ENCODE results near the gene SGK2.
A peak's percentile ranks its signal among the peaks of the same experiment; 100 is the strongest.

The SGK2 gene

DNA sequence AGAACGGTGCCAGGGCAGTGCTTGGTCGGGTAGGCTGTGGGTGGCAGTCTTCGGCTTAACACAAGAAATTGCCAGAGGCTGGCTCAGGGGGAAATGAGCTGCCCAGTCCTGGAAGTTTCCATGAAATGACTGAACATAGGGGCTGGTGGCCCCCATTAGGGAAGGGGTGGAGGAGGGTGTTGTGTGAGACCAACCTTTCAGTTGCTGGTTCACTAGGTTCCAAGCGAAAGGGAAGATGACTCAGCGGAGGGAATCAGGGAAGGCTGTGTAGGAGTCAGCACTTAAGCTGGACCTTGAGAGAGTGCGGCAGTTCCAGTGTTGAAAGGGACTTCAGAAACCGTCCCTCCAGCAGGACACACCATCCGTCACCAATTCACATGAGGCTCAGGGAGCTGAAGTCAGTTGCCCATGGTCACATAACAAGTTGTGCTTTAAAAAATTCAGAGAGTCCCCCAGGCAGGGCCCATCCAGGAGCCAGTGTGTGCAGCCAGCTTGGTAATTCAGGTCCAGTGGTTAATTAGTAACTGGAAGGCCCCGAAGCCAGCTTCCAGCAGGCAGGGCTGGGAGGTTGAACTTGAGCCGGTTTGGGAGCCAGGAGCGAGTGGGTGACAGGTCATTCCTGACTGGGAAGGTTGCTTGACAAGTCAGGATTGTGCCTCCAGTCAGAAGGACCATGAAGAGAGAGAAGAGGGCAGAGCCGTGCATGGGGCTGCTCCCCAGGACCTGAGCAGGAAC lies at the start of gene SGK2:
Gene SGK2 (plus strand): TSS at position 616 of the 735 bp plus-strand sequence. CDS start 7,469 bp downstream, outside the sequence.
- peak; percentile 6 for DNase-seq

DNA sequence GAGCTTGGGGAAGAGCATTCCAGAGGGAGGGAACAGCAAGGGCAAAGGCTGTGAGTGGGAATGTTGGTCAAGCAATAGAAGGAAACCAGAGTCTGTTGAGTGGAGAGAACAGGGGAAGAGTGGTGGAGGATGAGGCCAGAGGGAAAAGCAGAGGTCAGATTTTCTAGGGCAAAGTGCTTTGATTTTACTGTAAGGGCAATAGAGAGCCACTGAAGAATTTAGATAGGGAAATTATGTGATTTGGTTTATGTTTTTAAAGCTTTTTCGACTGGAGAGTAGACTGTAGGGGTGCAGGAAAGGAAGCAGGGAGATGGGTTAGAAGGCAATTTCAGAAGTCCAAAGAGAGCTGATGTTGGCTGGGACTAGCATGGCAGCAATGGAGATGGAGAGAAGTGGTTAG lies 46.9 kb upstream of the SGK2 start:
- DNase-seq, result no peak

DNA sequence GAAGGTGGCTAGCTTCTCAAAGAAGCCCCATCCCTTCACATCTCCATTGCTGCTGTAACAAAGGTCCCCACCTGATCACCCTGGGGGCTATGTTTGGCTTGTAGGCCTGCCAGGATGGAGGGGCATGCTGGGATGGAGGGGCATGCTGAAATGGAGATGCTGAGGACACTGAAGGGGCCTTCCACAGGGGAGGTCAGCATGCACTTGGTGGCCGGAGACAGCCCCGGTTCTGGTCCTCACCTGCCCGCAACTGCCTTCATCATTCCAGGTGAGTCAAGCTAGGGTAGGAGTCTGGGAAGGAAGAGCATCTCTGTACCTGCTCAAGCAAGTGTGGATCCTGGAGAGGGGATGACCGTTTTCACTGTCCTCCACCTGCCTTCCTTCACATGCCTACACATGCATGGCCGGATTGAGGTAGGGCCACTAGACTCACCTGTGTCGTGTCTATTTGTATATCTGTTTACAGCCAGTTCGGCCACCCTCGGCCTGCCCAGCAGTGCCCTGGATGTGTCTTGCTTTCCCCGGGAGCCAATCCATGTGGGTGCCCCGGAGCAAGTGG lies 45.4 kb upstream of the SGK2 start:
- no peak for DNase-seq

DNA sequence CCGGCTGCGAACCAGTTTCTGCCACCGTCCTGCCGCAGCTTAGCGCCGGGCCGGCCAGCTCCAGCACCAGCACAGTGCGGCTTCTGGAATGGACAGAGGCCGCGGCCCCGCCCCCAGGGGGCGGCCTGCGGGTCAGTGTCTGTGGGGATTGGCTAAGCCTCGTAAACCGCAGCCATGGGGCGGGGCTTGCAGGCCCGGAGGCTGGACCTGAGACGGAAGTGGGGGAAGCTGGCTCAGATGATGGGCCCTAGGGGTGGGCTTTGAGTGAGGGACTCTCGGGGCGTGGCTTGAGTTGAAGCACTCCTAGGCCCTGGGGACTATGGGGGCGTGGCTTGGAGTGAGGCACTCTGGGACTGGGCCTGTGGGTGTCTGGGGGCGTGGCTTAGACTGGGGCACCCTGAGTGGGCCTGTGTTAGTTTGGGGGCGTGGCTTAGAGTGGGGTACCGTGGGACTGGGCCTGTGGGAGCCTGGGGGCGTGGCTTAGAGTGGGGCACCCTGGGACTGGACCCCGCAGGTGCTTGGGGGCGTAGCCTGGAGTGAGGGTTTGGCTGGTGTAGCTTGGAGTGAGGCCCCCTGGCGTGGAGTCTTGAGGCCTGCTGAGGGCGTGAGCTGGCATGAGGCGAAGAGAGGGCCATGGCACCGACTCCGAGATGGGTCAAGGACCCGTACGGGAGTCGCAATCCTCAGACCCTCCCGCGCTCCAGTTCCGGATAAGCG lies 44.7 kb upstream of the SGK2 start:
- DNase-seq, result peak; percentile 97

DNA sequence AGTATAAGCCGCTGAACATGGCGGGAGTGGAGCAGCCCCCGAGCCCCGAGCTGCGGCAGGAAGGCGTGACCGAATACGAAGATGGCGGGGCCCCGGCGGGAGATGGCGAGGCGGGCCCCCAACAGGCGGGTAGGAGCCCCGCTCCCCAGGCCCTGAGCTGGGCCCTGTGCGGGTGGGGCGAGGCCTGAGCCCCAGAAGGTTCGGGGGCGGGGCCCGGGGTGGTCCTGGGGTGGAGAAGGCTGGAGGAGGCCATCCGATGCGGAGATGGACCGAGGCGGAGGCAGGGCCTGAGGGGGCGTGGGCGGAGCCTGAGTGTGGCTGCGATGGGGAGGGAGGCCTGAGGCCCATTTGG lies 44.2 kb upstream of the SGK2 start:
- DNase-seq, result no peak

DNA sequence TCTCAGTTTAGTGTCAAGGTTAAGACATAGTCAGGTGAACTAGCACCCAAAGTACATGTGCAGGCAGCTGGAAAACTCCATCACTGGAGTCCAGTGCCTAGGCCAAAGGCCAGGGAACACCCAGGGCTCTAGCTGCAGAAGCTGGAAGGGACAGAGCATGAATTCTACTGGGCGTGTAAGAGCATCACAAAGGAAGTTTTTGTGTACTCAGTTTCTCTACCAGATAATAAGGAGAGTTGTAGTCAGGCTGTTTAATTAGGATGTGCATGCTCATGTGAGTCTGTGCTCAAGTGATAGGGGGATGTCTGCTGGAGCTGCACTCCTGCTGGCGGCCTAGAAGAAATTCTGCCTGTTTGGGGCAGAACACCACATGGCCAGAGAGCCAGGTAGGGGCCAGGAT lies 43.2 kb upstream of the SGK2 start:
- DNase-seq, result no peak

DNA sequence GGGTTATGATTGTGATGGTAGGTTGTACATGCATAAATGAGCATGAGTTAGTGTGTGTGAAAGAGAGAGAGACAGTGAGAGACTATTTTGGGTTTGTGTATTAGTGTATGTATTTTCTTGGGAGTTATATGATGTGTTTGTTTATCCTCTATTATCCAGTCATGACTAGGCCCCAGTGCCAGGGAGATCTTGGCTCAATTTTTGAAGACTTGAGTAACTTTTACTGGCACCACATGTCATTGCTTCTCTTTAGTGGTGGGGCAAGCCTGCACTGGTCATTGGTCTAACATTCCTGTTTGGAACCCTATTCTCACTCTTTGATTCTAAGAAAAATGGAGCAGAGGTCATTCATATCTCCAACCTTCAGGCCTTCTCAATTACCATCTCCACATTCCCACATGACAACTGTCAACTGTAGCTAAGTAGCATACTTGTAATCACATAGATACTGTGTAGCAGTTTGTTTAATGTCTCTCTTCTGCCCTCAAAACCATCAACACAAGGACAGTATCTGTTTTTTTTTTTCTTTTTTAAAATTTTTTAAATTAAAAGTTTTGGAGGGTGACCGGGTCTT lies 42.5 kb upstream of the SGK2 start:
- DNase-seq, result no peak

DNA sequence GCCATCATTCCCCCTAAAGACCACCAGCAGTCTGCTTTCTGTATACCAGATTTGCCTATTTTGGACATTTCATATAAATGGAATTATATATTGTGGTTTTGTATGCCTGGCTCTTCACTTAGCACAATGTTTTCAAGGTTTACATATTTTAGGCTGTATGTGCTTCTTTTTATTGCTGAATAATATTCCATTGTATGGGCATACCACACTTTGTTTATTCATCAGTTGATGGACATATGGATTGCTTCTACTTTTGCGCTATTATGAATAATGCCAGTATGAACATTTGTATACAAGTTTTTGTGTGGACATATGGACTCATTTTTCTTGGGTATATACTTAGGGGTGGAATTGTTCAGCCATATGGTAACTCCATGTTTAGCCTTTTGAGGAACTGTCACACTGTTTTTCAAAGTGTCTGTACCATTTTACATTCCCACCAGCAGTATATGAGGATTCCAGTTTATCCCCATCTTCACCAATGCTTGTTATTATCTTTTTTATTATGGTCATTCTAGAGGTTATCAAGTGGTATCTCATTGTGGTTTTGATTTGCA lies 38.7 kb upstream of the SGK2 start:
- DNase-seq, result no peak

DNA sequence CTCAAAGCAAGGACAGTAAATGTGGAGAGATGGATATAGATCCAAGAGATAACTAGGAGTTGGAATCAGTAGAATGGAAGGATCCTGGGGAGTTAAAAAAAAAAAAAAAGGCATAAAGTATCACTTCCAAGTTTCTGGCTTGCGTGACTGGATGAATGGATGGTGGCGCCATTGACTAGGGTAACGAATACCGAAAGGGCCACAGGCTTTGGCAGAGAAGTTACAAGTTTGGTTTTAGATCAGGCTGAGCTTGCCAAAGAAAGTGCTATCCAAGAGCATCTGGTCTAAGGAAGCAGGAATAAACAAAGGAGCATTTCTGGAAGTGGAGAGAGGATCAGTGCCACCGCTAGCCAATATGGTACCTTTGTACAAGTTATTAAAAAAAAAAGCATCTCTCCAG lies 33.8 kb upstream of the SGK2 start:
- no peak for DNase-seq

DNA sequence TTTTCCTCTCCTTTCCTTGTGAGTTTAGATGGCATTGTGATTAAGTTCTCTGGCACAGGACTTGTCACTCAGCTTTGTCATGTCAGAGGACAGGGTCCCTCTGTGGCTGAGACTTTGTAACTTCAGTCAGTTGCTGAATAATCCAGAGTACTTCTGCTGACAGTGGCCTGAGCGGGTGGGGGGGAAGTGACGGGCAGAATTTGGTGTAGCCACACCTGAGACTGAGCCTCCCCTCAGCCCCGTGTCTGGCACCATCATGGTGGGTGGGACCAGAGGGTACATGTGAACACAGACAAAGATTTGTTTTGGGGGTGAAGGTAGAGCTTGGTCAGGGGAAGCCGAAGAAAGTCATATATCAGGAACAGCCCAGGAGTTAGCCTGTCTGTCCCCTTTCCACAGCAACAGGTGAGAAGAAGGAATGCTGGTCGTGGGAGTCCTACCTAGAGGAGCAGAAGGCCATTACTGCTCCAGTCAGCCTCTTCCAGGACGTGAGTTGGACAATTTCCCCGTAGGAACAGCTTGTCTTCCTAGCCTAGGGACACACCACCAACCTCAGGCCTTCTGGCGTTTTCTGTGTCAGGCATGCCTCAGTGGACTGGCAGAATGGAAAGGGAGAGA lies 30.5 kb upstream of the SGK2 start:
- DNase-seq, result no peak

DNA sequence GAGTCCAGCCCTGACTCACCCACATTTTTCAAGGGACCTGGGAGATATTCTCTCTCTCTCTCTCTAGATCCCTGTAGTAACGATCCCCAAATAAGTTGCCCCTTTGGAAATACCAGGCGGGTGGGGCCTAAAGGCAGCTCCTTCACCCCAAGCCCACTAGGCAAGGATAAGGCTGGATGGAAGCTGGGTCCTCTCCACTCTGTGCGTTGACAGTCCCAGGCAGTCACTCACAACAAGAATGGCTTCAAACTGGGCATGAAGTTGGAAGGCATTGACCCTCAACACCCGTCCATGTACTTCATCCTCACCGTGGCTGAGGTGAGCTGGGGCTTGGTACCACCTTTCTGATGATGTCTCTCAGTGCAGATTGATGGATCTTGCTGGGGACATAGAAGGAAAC lies 29.8 kb upstream of the SGK2 start:
- no peak for DNase-seq

DNA sequence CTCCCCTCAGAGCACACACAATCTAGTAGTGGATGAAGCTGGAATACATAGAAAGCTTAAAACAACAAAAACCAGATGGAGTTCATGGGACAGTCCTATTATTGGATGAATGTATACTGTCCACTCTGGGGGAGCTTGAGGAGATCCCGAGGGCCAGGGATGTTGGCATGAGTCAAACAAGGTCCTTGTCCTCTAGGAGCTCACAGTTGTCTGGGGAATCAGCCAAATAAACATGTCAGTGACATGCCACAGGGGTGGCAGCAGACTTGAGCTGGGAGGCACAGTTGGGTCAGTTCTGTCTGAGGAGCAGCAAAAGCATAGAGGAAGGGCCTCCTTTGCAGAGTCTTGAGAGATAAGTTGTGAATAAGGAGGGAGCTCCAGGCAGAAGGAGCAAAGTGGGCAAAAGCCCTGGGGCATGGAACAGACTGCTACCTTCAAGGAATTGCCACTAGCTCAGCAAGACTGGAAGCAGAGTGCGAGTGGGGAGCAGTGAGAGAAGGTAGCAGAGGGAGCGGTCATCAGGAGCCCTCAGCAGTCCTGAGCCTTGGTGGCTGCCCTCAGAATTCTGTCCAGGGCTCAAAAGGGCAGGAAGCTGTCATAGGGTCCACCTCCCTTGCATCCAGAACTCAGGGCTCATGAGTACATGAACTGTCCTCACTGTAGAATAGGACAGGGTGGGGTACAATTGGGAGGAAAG lies 29.2 kb upstream of the SGK2 start:
- DNase-seq, result no peak

DNA sequence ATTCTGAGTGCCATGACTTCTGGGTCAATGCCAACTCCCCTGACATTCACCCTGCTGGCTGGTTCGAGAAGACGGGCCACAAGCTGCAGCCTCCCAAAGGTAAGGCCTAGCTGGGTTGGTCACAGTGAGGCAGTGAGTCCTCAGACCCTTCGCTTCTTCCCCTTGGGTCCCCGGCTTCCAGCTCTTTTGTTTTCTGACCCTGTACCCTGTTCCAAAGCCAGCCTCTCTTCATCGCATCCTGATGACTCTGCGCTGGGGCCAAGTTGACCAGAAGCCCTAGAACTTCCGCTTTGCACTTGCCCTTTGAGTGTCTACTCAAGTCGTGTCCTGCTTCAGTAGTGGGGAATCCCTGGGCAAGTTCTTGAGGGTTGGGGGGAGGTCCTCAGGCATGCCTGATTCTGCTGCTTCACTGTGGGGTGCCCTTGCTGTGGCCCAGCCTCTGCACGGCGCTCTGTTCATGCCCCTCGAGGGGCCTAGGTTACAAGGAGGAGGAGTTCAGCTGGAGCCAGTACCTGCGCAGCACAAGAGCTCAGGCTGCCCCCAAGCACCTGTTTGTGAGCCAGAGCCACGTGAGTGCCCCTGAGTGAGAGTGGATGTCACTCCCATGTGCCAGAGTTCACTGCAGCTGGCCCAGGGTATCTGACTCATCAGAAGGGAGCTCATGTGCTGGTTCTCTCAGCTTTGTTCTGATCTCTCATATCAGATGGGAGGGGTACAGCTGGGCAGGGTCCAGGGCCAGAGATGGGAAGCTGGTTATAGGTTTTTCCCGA lies 28.3 kb upstream of the SGK2 start:
- no peak for DNase-seq

DNA sequence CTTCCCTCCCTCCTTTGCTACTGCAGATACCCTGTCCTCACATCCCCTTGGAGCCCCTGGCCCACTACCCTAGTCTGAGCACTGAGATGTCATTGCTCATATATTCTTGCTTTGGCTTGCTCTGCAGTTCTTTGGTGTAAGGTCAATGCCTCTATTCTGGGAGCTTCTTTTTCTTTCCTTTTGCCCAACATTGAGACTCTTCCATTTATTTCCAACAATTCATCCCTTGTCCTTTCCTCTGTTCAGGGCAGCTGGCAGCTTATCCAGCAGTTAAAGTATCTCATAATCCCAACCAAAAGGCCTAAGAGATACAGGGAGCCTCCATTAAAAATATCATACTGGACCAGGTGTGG lies 27.8 kb upstream of the SGK2 start:
- no peak for DNase-seq

DNA sequence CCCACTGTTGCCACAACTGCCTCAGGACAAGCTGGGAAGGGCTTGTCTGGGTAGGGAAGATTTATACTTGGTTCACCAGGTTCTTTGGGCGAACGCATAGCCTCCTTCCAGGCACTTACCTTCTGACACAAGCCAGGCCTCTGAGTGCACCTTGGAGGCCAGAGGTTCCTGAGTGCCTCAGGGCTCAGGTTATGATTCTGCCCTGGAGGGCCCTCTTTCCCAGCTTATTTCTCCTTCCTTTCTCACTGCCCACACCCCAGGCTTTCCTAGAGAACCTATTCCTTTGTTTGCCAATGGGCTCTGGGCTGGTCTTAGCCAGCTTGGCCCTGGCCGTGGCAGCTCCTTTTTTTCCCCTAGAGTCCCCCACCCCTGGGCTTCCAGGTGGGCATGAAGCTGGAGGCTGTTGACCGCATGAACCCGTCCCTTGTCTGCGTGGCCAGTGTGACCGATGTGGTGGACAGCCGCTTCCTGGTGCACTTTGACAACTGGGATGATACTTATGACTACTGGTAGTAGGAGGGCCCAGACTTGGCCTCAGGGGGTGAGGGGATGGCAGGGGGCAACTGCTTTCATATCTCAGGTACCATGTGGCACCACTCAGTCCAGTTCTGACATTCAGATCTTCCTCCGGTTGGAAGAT lies 26.3 kb upstream of the SGK2 start:
- no peak for DNase-seq

DNA sequence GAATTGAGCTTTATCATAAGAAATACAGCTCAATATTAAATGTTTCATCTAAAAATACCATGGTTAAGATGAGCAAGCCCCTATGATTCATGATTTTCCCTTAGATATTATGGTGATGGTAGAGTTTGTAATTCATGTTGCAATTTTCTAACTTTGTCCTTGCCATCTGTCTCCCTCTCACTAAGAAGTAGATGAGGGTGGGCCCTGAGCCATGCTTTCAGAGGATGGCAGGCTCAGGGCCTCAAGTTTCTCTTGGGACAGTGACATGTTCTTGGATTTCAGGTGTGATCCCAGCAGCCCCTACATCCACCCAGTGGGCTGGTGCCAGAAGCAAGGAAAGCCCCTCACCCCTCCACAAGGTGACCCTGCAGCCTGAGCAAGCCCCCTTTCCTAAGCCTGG lies 25.8 kb upstream of the SGK2 start:
- no peak for DNase-seq

DNA sequence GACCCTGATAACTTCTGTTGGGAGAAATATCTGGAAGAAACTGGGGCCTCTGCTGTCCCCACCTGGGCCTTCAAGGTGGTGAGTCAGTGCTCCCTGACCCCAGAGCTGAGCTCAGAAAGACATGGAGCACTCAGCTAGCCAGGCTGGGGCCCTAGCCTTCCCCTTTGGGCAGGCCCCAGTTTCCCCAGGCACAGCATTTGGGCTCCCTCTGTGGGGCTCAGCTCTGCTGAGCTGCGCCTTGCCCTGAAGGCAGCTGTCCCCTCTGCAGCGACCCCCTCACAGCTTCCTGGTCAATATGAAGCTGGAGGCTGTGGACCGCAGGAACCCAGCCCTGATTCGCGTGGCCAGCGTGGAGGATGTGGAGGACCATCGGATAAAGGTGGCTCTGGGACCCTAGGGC lies 24.8 kb upstream of the SGK2 start:
- DNase-seq, result no peak

DNA sequence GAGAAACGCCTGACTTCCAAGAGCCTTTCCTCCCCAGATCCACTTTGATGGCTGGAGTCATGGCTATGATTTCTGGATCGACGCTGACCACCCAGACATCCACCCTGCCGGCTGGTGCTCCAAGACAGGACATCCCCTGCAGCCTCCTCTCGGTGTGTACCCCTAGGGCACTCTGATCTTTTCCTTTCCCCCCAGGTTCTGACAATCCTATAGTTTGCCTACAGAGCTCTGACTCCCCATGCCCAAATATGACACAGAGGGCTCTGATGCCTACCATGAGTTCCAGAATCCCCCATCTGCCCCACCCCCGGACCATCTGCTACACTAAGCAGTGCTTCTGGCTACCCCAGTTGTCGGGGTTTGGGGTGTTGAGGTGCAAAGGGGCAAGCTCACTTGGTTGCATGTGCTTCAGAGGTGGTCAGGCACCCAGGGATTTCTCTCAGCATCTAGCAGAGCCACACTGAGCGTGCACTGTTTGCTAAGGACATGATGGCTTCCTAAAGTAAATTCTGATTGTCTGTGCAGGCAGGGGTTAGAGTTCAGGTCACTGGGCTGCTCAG lies 24.0 kb upstream of the SGK2 start:
- no peak for DNase-seq

DNA sequence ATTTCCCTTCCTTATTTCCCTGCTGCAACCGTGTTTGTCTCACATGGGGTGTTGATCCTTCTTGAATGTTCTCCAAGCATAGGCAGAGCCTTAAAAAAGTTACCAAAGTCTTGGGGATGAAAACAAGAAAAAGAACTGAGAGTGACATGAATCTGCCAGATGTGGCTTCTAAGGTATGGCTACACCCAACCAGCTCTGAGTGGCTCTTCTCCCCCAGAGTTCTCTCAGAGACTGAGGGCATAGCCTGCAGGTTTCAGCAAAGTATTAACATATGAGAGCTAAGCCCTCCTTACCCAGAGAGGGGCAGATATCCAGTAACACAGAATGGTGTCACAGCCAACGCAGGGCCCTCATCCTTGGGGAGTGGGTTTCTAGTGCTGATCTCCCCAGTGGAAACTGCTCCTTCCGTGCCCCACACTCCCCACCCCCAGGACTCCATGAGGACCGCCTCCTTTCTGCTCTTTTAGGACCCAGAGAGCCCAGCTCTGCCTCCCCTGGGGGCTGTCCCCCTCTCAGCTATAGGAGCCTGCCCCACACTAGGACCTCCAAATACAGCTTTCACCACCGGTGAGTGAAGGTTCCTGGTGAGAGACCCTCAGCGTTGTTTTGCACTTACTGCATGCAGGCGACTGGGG lies 23.3 kb upstream of the SGK2 start:
- no peak for DNase-seq

DNA sequence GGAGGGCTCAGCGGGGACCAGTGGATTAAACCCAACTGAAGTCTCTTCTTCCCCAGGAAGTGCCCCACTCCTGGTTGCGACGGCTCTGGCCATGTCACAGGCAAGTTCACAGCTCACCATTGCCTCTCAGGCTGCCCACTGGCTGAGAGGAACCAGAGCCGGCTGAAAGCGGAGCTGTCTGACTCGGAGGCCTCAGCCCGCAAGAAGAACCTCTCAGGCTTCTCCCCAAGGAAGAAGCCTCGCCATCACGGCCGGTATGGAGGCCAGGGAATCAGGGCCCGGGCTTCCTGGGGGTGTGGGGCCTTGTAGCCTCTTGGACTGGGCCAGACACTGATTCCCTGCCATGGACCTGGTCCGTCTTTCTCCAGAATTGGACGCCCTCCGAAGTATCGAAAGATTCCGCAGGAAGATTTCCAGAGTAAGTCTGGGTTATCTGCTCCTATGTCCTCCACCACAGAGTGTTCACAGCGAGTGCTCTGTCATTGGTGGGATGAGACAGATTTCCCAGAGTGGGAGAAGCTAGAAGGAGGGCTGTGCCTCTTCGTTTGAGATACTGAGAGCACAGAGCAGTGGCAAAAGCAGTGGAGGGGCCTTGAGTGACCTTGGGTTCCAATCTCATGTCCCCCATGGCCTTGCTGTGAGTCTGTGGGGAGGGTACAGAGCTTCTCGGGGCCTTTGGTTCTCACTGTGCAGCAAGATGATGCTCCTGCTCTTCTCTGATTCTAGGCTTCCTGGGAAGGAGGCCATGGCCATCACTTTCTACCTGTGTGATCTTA lies 22.6 kb upstream of the SGK2 start:
- no peak for DNase-seq
